WTC11 (cell line): ENCODE results near the gene CUEDC1. TPM values are rescaled to one million over a fixed set of nuclear protein-coding genes. Genes with fewer than 3 reads are reported as not detected.

Experiments
- ATAC-seq: fragments of 200-7000 bp; cut with Tn5 transposase; 2 replicates; pipeline ENCODE4 v1.10.0; 2021; ENCODE audit warnings: mild to moderate bottlenecking, moderate library complexity
- CTCF ChIA-PET: fragments of 300-600 bp; sonication (Branson Sonifier 250); formaldehyde crosslinking; loops from one replicate; lab custom pipeline; 2021; ENCODE audit warnings: antibody characterized with exemption; lab: Charles Lee
- POLR2A ChIA-PET: fragments of 350-600 bp; sonication (Branson Sonifier 250); formaldehyde crosslinking; loops from one replicate; lab custom pipeline; 2021; ENCODE audit warnings: antibody characterized with exemption; lab: Charles Lee
- DNase-seq: peaks from one replicate; pipeline ENCODE4 v3.0.0; 2021; ENCODE audit warnings: low spot score
- H3K27ac Mint-ChIP-seq: 2 replicates; pipeline ENCODE4 v1.8.0; 2021; ENCODE audit warnings: mixed read lengths
- H3K27me3 Mint-ChIP-seq: 2 replicates; pipeline ENCODE4 v1.8.0; 2021; ENCODE audit warnings: low read depth, mild to moderate bottlenecking, moderate library complexity, mixed read lengths
- H3K36me3 Mint-ChIP-seq: 2 replicates; pipeline ENCODE4 v1.8.0; 2021; ENCODE audit warnings: mixed read lengths
- H3K4me1 Mint-ChIP-seq: 2 replicates; pipeline ENCODE4 v1.8.0; 2022; ENCODE audit warnings: mixed read lengths
- H3K4me3 Mint-ChIP-seq: 2 replicates; pipeline ENCODE4 v1.8.0; 2021; ENCODE audit warnings: mild to moderate bottlenecking, moderate library complexity, mixed read lengths
- H3K9me3 Mint-ChIP-seq: 2 replicates; pipeline ENCODE4 v1.8.0; 2021; ENCODE audit warnings: mixed read lengths
- CBFB ChIP-seq: sonication (generic); formaldehyde crosslinking; IDR thresholded peaks from 2 replicates; pipeline ENCODE4 v1.8.1; 2022; ENCODE audit warnings: mild to moderate bottlenecking, low read depth, missing genetic modification reagents
- CREM ChIP-seq: sonication (generic); formaldehyde crosslinking; IDR thresholded peaks from 2 replicates; pipeline ENCODE4 v1.8.1; 2022; ENCODE audit warnings: mild to moderate bottlenecking, missing genetic modification reagents, moderate library complexity
- EMX1 ChIP-seq: fragments of 250-450 bp; sonication (Bioruptor Pico); IDR thresholded peaks from 2 replicates; pipeline ENCODE4 v1.8.0; 2021; ENCODE audit warnings: mild to moderate bottlenecking
- ETV6 ChIP-seq: sonication (generic); formaldehyde crosslinking; IDR thresholded peaks from 2 replicates; pipeline ENCODE4 v1.8.1; 2022; ENCODE audit warnings: mild to moderate bottlenecking, missing genetic modification reagents
- FOXJ3 ChIP-seq: sonication (generic); formaldehyde crosslinking; IDR thresholded peaks from 2 replicates; pipeline ENCODE4 v1.9.0; 2021; ENCODE audit warnings: missing genetic modification reagents, mild to moderate bottlenecking, borderline replicate concordance
- GRHL2 ChIP-seq: fragments of 250-450 bp; sonication (Bioruptor Pico); IDR thresholded peaks from 2 replicates; pipeline ENCODE4 v1.8.0; 2022; ENCODE audit warnings: mild to moderate bottlenecking, moderate library complexity; ENCODE audit not compliant: insufficient replicate concordance, severe bottlenecking
- JUN ChIP-seq: sonication (generic); formaldehyde crosslinking; IDR thresholded peaks from 2 replicates; pipeline ENCODE4 v1.8.0; 2023; ENCODE audit warnings: mild to moderate bottlenecking, missing genetic modification reagents
- MXD4 ChIP-seq: fragments of 250-450 bp; sonication (Bioruptor Pico); IDR thresholded peaks from 2 replicates; pipeline ENCODE4 v1.8.0; 2021; ENCODE audit warnings: mild to moderate bottlenecking, moderate library complexity, borderline replicate concordance
- RORB ChIP-seq: fragments of 250-450 bp; sonication (Bioruptor Pico); IDR thresholded peaks from 2 replicates; pipeline ENCODE4 v1.9.0; 2021; ENCODE audit warnings: mild to moderate bottlenecking
- SMAD4 ChIP-seq: sonication (generic); formaldehyde crosslinking; IDR thresholded peaks from 2 replicates; pipeline ENCODE4 v1.8.0; 2022; ENCODE audit warnings: mild to moderate bottlenecking, missing genetic modification reagents
- SP1 ChIP-seq: sonication (generic); formaldehyde crosslinking; conservative IDR thresholded peaks from 2 replicates; pipeline ENCODE4 v1.8.1; 2022; ENCODE audit warnings: missing genetic modification reagents
- TCF7 ChIP-seq: sonication (generic); formaldehyde crosslinking; IDR thresholded peaks from 2 replicates; pipeline ENCODE4 v1.8.0; 2022; ENCODE audit warnings: mild to moderate bottlenecking, low read depth, missing genetic modification reagents, moderate library complexity
- ZNF416 ChIP-seq: fragments of 250-450 bp; sonication (Bioruptor Pico); IDR thresholded peaks from 2 replicates; pipeline ENCODE4 v1.9.0; 2021; ENCODE audit warnings: mild to moderate bottlenecking, inconsistent platforms
- ZNF423 ChIP-seq: fragments of 250-450 bp; sonication (Bioruptor Pico); IDR thresholded peaks from 2 replicates; pipeline ENCODE4 v2.1.2; 2022; ENCODE audit warnings: mild to moderate bottlenecking, moderate library complexity
- total RNA-seq: library from RNA; stranded (reverse); gene quantifications from 3 replicates; pipeline ENCODE4 v1.2.3, GENCODE V29; 2021
- TF ChIP-seq, protein P1 (sequence below): sonication (generic); formaldehyde crosslinking; IDR thresholded peaks from 2 replicates; pipeline ENCODE4 v1.8.0; 2022; ENCODE audit warnings: mild to moderate bottlenecking, missing genetic modification reagents
- TF ChIP-seq, protein P2 (sequence below): fragments of 250-450 bp; sonication (Bioruptor Pico); IDR thresholded peaks from 2 replicates; pipeline ENCODE4 v1.9.0; 2021; ENCODE audit warnings: mild to moderate bottlenecking, borderline replicate concordance
- TF ChIP-seq, protein P3 (sequence below): sonication (generic); formaldehyde crosslinking; IDR thresholded peaks from 2 replicates; pipeline ENCODE4 v1.8.1; 2023; ENCODE audit warnings: mild to moderate bottlenecking, moderate library complexity, missing genetic modification reagents
- TF ChIP-seq, protein P4 (sequence below): sonication (generic); formaldehyde crosslinking; IDR thresholded peaks from 2 replicates; pipeline ENCODE4 v1.8.0; 2023; ENCODE audit warnings: mild to moderate bottlenecking, missing genetic modification reagents

The CUEDC1 gene
- total RNA-seq, 1 experiment from 2014 or later: 12.2 TPM

DNA sequence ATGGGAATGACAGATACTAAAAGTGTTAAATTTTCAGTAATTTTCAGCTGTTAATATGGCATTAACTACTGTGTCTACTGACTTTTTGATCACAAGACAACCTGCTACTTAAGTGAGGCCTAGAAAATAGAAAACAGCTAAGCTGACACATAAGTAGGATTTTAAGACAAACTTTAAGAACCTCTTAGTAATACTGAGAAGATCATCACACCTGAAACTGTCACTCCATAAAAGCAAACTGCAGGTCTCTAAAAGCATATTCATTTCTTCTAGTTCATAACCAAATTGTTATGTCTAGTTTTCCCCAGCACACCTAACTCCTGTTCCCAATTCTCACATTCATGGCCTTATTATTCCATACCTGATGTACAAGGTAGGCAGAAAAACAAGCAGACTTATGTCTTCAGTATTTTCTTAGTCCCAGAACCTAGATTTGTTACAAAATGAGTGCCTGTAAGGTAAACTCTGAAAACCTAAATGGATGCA, 43.8 kb upstream of the CUEDC1 start:
- H3K36me3 Mint-ChIP-seq: peaks cover 37% of the 10 kb centered on the region

DNA sequence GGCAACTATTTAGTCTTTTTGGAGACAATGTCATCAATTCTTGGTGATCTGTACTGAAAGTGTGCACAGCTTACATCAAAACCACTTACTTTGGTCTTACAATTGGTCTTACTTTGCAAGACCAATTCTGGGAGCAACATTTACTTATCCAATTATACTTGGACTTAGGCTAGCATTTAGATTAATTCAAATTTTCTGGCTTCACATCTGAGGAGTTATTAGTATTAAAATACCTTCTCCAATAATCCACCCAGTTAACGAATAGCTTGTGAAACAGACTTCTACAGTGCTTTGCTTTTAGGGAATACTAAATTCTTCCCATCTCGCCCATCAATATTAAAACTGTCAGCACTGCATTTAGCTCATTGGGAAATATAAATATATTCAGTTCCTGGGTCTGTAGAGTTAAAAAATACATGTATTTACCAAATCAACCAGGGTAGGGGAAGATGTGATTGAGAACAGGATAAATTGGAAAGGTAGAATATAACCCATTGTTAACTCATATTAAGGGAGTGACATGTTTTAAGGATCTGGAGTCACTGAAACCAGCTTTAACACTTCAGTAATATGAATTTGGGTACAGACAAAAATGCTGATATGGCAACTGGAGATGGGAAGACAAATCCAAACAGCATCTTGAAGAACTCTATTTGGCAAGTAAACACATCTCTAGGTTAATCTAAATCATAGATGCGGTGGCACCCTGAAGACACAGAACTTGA, 42.0 kb upstream of the CUEDC1 start:
- Mint-ChIP-seq H3K36me3 (peaks cover 19% of the 10 kb centered on the region), H3K4me1 (peaks cover 36% of the 10 kb centered on the region), H3K9me3 (no peaks in the 10 kb centered on the region), H3K27ac (peak overlapping the region; percentile 47), H3K27me3 (no peaks in the 10 kb centered on the region), H3K4me3 (no peak overlapping the region)
- CTCF ChIA-PET: interaction anchor here (0.7 to 11.1 kb wide), 6 partner anchors 41 to 214 kb away, joined by 3 to 207 read pairs (median 3); partner anchors contain the start of gene DYNLL2
- TF ChIP-seq, protein P1, sequence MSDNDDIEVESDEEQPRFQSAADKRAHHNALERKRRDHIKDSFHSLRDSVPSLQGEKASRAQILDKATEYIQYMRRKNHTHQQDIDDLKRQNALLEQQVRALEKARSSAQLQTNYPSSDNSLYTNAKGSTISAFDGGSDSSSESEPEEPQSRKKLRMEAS (CRISPR knock-in tag): no peak
- TF ChIP-seq TCF7 (CRISPR knock-in tag) (no peak), EMX1 (no peak), SMAD4 (no peak), CREM (no peak), ETV6 (CRISPR knock-in tag) (no peak)
- TF ChIP-seq, protein P2, sequence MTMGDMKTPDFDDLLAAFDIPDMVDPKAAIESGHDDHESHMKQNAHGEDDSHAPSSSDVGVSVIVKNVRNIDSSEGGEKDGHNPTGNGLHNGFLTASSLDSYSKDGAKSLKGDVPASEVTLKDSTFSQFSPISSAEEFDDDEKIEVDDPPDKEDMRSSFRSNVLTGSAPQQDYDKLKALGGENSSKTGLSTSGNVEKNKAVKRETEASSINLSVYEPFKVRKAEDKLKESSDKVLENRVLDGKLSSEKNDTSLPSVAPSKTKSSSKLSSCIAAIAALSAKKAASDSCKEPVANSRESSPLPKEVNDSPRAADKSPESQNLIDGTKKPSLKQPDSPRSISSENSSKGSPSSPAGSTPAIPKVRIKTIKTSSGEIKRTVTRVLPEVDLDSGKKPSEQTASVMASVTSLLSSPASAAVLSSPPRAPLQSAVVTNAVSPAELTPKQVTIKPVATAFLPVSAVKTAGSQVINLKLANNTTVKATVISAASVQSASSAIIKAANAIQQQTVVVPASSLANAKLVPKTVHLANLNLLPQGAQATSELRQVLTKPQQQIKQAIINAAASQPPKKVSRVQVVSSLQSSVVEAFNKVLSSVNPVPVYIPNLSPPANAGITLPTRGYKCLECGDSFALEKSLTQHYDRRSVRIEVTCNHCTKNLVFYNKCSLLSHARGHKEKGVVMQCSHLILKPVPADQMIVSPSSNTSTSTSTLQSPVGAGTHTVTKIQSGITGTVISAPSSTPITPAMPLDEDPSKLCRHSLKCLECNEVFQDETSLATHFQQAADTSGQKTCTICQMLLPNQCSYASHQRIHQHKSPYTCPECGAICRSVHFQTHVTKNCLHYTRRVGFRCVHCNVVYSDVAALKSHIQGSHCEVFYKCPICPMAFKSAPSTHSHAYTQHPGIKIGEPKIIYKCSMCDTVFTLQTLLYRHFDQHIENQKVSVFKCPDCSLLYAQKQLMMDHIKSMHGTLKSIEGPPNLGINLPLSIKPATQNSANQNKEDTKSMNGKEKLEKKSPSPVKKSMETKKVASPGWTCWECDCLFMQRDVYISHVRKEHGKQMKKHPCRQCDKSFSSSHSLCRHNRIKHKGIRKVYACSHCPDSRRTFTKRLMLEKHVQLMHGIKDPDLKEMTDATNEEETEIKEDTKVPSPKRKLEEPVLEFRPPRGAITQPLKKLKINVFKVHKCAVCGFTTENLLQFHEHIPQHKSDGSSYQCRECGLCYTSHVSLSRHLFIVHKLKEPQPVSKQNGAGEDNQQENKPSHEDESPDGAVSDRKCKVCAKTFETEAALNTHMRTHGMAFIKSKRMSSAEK (CRISPR knock-in tag): no peak
- POLR2A ChIA-PET: interaction anchor here (0.9 to 2.5 kb wide), 5 partner anchors 9 to 86 kb away, joined by 3 to 12 read pairs (median 3); partner anchors contain the start of genes DYNLL2, SRSF1 and VEZF1
- no peak for DNase-seq
- no peak for ATAC-seq

More for the DNA sequence above, 43.8 kb upstream of the CUEDC1 start:
- Mint-ChIP-seq H3K4me1 (peaks cover 41% of the 10 kb centered on the region), H3K27ac (peak overlapping the region; percentile 75; the same call in 1 of the 2 replicates), H3K27me3 (no peaks in the 10 kb centered on the region), H3K9me3 (no peaks in the 10 kb centered on the region), H3K4me3 (no peak overlapping the region)
- CTCF ChIA-PET: interaction anchor here (0.6 to 11.1 kb wide), 42 partner anchors 9 to 521 kb away, joined by 3 to 207 read pairs (median 5); partner anchors contain the start of genes CUEDC1, DYNLL2, MRPS23 and VEZF1
- POLR2A ChIA-PET: interaction anchor here (0.9 to 1.6 kb wide), 8 partner anchors 8 to 138 kb away, joined by 3 to 8 read pairs (median 4); partner anchors contain the start of genes DYNLL2, SRSF1 and VEZF1
- DNase-seq (no peak), ATAC-seq (no peak)
- no peak for TF ChIP-seq SMAD4
- no peak for TF ChIP-seq ZNF423
- TF ChIP-seq ZNF416 (CRISPR knock-in tag): no peak
- TF ChIP-seq RORB: no peak
- TF ChIP-seq, protein P3, sequence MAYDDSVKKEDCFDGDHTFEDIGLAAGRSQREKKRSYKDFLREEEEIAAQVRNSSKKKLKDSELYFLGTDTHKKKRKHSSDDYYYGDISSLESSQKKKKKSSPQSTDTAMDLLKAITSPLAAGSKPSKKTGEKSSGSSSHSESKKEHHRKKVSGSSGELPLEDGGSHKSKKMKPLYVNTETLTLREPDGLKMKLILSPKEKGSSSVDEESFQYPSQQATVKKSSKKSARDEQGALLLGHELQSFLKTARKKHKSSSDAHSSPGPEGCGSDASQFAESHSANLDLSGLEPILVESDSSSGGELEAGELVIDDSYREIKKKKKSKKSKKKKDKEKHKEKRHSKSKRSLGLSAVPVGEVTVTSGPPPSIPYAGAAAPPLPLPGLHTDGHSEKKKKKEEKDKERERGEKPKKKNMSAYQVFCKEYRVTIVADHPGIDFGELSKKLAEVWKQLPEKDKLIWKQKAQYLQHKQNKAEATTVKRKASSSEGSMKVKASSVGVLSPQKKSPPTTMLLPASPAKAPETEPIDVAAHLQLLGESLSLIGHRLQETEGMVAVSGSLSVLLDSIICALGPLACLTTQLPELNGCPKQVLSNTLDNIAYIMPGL (CRISPR knock-in tag): no peak
- TF ChIP-seq CBFB (CRISPR knock-in tag): no peak
- no peak for TF ChIP-seq FOXJ3 (CRISPR knock-in tag)
- no peak for TF ChIP-seq GRHL2 (CRISPR knock-in tag)
- TF ChIP-seq, protein P4, sequence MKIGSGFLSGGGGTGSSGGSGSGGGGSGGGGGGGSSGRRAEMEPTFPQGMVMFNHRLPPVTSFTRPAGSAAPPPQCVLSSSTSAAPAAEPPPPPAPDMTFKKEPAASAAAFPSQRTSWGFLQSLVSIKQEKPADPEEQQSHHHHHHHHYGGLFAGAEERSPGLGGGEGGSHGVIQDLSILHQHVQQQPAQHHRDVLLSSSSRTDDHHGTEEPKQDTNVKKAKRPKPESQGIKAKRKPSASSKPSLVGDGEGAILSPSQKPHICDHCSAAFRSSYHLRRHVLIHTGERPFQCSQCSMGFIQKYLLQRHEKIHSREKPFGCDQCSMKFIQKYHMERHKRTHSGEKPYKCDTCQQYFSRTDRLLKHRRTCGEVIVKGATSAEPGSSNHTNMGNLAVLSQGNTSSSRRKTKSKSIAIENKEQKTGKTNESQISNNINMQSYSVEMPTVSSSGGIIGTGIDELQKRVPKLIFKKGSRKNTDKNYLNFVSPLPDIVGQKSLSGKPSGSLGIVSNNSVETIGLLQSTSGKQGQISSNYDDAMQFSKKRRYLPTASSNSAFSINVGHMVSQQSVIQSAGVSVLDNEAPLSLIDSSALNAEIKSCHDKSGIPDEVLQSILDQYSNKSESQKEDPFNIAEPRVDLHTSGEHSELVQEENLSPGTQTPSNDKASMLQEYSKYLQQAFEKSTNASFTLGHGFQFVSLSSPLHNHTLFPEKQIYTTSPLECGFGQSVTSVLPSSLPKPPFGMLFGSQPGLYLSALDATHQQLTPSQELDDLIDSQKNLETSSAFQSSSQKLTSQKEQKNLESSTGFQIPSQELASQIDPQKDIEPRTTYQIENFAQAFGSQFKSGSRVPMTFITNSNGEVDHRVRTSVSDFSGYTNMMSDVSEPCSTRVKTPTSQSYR (CRISPR knock-in tag): no peak
- no peak for TF ChIP-seq JUN (CRISPR knock-in tag)
- no peak for TF ChIP-seq MXD4 (CRISPR knock-in tag)
- TF ChIP-seq SP1 (CRISPR knock-in tag): no peak
